Measurements from ENCODE around the gene IRX4.

GRCh38 chr5:1879292-1880263 is 3.1 kb downstream of the IRX4 start:
- TF ChIP-seq FOXM1 (IDR thresholded peaks at IDR 0.05; ENCODE audit: borderline replicate concordance) (no peak), LEF1 (IDR thresholded peaks at IDR 0.05; ENCODE audit: borderline replicate concordance) (no peak), BHLHE40 (IDR thresholded peaks at IDR 0.05; ENCODE audit: borderline replicate concordance) (no peak), FOXK2 (IDR thresholded peaks at IDR 0.05) (no peak), CTBP1 (IDR thresholded peaks at IDR 0.05; ENCODE audit: borderline replicate concordance) (no peak), SUZ12 (IDR thresholded peaks at IDR 0.05) (no peak), L3MBTL2 (conservative IDR thresholded peaks at IDR 0.05) (no peak), TARDBP (IDR thresholded peaks at IDR 0.05) (no peak), FOXA1 (IDR thresholded peaks at IDR 0.05) (no peak), ELF4 (IDR thresholded peaks at IDR 0.05) (no peak)
